Measurements from ENCODE around the gene KDM5B.

KDM5B gene

DNA sequence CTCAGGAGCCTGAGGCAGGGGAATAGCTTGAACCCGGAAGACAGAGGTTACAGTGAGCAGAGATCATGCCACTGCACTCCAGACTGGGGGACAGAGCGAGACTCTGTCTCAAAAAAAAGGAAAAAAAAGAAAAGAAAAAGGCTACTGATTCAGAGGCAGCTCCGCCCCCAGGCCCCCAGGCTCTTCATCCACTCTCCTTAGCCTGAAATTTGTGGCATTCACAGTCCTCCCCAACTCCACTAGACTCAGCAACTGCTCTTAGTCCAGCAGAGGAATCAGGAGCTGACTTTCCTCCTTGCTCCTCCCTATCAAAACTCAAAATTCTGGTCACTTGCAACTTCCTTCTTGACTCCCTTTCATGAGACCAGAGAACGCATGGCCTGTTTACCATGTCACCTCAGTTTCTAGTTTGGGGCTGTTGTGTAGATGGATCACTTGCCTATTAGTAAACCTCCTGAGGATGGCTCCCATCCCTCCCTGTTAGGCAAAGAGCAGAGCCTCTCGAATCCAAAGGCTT, 29.6 kb upstream of the KDM5B start:
- TF ChIP-seq GLIS3 (CRISPR knock-in tag; IDR thresholded peaks at IDR 0.05) (no peak), ZNF565 (CRISPR knock-in tag; conservative IDR thresholded peaks at IDR 0.05; ENCODE audit: low read depth) (no peak), ZC3H10 (CRISPR knock-in tag; IDR thresholded peaks at IDR 0.05) (no peak), ARNTL (CRISPR knock-in tag; IDR thresholded peaks at IDR 0.05; ENCODE audit: borderline replicate concordance, low read depth) (no peak), OSR1 (CRISPR knock-in tag; IDR thresholded peaks at IDR 0.05) (no peak), PPARA (CRISPR knock-in tag; IDR thresholded peaks at IDR 0.05; ENCODE audit: borderline replicate concordance) (no peak), ZFP3 (CRISPR knock-in tag; IDR thresholded peaks at IDR 0.05) (no peak), TCF4 (CRISPR knock-in tag; IDR thresholded peaks at IDR 0.05; ENCODE audit: borderline replicate concordance) (no peak), TOX (CRISPR knock-in tag; IDR thresholded peaks at IDR 0.05; ENCODE audit: borderline replicate concordance) (no peak), ZNF8 (CRISPR knock-in tag; IDR thresholded peaks at IDR 0.05) (no peak), ZFP30 (CRISPR knock-in tag; IDR thresholded peaks at IDR 0.05) (no peak), CSDC2 (CRISPR knock-in tag; IDR thresholded peaks at IDR 0.05) (no peak), ESRRG (CRISPR knock-in tag; IDR thresholded peaks at IDR 0.05) (no peak)
- TF ChIP-seq, protein P1, sequence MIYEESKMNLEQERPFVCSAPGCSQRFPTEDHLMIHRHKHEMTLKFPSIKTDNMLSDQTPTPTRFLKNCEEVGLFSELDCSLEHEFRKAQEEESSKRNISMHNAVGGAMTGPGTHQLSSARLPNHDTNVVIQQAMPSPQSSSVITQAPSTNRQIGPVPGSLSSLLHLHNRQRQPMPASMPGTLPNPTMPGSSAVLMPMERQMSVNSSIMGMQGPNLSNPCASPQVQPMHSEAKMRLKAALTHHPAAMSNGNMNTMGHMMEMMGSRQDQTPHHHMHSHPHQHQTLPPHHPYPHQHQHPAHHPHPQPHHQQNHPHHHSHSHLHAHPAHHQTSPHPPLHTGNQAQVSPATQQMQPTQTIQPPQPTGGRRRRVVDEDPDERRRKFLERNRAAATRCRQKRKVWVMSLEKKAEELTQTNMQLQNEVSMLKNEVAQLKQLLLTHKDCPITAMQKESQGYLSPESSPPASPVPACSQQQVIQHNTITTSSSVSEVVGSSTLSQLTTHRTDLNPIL (CRISPR knock-in tag; IDR thresholded peaks at IDR 0.05; ENCODE audit: low read depth): no peak
- TF ChIP-seq, protein P2, sequence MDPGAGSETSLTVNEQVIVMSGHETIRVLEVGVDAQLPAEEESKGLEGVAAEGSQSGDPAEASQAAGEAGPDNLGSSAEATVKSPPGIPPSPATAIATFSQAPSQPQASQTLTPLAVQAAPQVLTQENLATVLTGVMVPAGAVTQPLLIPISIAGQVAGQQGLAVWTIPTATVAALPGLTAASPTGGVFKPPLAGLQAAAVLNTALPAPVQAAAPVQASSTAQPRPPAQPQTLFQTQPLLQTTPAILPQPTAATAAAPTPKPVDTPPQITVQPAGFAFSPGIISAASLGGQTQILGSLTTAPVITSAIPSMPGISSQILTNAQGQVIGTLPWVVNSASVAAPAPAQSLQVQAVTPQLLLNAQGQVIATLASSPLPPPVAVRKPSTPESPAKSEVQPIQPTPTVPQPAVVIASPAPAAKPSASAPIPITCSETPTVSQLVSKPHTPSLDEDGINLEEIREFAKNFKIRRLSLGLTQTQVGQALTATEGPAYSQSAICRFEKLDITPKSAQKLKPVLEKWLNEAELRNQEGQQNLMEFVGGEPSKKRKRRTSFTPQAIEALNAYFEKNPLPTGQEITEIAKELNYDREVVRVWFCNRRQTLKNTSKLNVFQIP (CRISPR knock-in tag; IDR thresholded peaks at IDR 0.05; ENCODE audit: borderline replicate concordance, low read depth): no peak
- TF ChIP-seq, protein P3, sequence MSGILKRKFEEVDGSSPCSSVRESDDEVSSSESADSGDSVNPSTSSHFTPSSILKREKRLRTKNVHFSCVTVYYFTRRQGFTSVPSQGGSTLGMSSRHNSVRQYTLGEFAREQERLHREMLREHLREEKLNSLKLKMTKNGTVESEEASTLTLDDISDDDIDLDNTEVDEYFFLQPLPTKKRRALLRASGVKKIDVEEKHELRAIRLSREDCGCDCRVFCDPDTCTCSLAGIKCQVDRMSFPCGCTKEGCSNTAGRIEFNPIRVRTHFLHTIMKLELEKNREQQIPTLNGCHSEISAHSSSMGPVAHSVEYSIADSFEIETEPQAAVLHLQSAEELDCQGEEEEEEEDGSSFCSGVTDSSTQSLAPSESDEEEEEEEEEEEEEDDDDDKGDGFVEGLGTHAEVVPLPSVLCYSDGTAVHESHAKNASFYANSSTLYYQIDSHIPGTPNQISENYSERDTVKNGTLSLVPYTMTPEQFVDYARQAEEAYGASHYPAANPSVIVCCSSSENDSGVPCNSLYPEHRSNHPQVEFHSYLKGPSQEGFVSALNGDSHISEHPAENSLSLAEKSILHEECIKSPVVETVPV (CRISPR knock-in tag; IDR thresholded peaks at IDR 0.05): no peak
- TF ChIP-seq, protein P4, sequence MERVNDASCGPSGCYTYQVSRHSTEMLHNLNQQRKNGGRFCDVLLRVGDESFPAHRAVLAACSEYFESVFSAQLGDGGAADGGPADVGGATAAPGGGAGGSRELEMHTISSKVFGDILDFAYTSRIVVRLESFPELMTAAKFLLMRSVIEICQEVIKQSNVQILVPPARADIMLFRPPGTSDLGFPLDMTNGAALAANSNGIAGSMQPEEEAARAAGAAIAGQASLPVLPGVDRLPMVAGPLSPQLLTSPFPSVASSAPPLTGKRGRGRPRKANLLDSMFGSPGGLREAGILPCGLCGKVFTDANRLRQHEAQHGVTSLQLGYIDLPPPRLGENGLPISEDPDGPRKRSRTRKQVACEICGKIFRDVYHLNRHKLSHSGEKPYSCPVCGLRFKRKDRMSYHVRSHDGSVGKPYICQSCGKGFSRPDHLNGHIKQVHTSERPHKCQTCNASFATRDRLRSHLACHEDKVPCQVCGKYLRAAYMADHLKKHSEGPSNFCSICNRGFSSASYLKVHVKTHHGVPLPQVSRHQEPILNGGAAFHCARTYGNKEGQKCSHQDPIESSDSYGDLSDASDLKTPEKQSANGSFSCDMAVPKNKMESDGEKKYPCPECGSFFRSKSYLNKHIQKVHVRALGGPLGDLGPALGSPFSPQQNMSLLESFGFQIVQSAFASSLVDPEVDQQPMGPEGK (CRISPR knock-in tag; IDR thresholded peaks at IDR 0.05; ENCODE audit: borderline replicate concordance): no peak
- TF ChIP-seq, protein P5, sequence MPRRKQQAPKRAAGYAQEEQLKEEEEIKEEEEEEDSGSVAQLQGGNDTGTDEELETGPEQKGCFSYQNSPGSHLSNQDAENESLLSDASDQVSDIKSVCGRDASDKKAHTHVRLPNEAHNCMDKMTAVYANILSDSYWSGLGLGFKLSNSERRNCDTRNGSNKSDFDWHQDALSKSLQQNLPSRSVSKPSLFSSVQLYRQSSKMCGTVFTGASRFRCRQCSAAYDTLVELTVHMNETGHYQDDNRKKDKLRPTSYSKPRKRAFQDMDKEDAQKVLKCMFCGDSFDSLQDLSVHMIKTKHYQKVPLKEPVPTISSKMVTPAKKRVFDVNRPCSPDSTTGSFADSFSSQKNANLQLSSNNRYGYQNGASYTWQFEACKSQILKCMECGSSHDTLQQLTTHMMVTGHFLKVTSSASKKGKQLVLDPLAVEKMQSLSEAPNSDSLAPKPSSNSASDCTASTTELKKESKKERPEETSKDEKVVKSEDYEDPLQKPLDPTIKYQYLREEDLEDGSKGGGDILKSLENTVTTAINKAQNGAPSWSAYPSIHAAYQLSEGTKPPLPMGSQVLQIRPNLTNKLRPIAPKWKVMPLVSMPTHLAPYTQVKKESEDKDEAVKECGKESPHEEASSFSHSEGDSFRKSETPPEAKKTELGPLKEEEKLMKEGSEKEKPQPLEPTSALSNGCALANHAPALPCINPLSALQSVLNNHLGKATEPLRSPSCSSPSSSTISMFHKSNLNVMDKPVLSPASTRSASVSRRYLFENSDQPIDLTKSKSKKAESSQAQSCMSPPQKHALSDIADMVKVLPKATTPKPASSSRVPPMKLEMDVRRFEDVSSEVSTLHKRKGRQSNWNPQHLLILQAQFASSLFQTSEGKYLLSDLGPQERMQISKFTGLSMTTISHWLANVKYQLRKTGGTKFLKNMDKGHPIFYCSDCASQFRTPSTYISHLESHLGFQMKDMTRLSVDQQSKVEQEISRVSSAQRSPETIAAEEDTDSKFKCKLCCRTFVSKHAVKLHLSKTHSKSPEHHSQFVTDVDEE (CRISPR knock-in tag; IDR thresholded peaks at IDR 0.05): no peak
- ATAC-seq: no peak

DNA sequence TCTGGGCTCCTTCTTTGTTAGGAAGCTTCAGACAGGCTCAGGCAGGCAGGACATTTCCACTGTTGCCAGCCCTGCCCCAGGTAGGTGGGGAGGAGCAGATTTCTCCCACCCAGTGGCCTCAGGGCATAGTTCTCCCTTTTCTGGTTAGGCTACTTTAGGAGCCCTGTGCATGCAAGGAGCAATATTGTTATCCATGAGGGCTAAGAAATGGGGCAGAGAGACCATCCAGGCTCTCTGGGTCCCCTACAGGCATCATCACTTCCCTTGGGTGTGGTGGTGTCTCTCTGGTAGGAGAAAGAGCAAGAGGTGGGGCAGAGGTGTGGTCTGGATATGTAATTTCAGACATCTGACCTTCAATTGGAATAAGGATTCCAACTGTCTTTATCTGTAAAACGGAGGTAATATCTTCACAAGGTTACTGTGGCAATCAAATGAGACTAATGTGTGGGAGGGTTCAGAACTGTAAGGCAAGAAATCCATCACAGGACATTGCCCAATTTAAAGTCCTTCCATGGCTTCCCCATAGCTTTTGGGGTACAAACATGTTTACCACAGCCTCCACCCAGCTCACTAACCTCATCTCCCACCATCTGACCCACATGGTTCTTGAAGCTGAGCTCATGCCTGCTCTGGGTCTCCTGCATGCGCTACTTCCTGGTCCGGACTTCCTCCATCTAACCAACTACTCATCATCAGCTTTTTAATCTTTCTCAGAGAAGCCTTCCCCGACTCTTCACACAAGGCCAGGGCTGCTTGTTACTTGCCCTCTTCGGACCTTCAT, 28.6 kb upstream of the KDM5B start:
- TF ChIP-seq CSDC2 (CRISPR knock-in tag; IDR thresholded peaks at IDR 0.05) (no peak), PPARA (CRISPR knock-in tag; IDR thresholded peaks at IDR 0.05; ENCODE audit: borderline replicate concordance) (no peak), SNAI2 (CRISPR knock-in tag; IDR thresholded peaks at IDR 0.05) (no peak), ZFP30 (CRISPR knock-in tag; IDR thresholded peaks at IDR 0.05) (no peak), GLIS3 (CRISPR knock-in tag; IDR thresholded peaks at IDR 0.05) (no peak), ARNTL (CRISPR knock-in tag; IDR thresholded peaks at IDR 0.05; ENCODE audit: borderline replicate concordance, low read depth) (no peak), ESRRG (CRISPR knock-in tag; IDR thresholded peaks at IDR 0.05) (no peak), TOX (CRISPR knock-in tag; IDR thresholded peaks at IDR 0.05; ENCODE audit: borderline replicate concordance) (no peak)
- TF ChIP-seq, protein P4 (CRISPR knock-in tag; IDR thresholded peaks at IDR 0.05; ENCODE audit: borderline replicate concordance): no peak
- TF ChIP-seq, protein P3 (CRISPR knock-in tag; IDR thresholded peaks at IDR 0.05): no peak
- TF ChIP-seq, protein P1 (CRISPR knock-in tag; IDR thresholded peaks at IDR 0.05; ENCODE audit: low read depth): no peak
- TF ChIP-seq, protein P2 (CRISPR knock-in tag; IDR thresholded peaks at IDR 0.05; ENCODE audit: borderline replicate concordance, low read depth): no peak
- no peak for ATAC-seq

All from SK-N-SH treated with all-trans-retinoic acid at 6 μM for 48 hours (cell line).